ENCODE measurements around the gene RORC. TPM values are rescaled to one million over a fixed set of nuclear protein-coding genes. Genes with fewer than 3 reads are reported as not detected.

Gene RORC
- polyA plus RNA-seq, 1 donor (not counting 4 experiments of a cell fraction or from before 2014, with no cell fraction given), result 0.12 TPM

DNA sequence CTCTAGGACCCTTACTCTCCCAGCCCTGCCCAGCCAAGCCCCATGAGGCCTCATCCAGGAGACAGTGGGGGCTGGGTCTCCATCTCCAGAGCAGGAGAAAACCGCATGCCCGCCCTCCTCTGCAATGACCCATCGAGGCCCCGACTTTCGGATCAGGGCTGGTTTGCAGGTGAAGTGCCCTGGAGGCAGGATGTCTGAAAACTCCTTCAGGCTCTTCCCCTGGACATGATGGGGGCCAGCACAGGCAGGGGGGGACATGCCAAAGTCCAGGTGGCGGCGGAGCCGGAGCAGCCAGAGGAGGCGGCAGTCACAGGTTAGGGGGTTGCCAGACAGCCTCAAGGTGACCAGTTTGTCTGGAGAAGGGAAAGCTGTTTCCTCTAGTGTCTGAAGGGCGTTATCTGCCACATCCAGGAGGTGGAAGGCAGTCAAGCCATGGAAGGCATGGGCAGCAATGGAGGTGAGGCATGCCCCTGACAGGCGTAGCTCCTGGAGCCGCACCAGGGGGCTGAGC lies 30.2 kb downstream of the RORC start:
- Histone ChIP-seq H3K79me2 (ENCODE audit: control insufficient read depth, insufficient read depth, low read length) (no peaks in the 10 kb centered on the region), H3K9me3 (ENCODE audit: control insufficient read depth, low read depth, low read length) (no peaks in the 10 kb centered on the region), H3K4me2 (ENCODE audit: control insufficient read depth, extremely low read depth, insufficient read depth, low read depth, low read length) (no peak overlapping the region), H3K27me3 (ENCODE audit: control insufficient read depth, extremely low read depth, insufficient read depth, low read length) (peaks cover 41% of the 10 kb centered on the region), H3K36me3 (ENCODE audit: control insufficient read depth in 2 of 2, extremely low read depth in 1 of 2, insufficient read depth in 2 of 2, low read length in 2 of 2) (no peaks in the 10 kb centered on the region), H4K20me1 (ENCODE audit: control insufficient read depth, extremely low read depth, insufficient read depth, low read length) (no peaks in the 10 kb centered on the region), H3K9ac (ENCODE audit: control insufficient read depth, extremely low read depth, insufficient read depth, low read length) (no peak overlapping the region), H3K9me1 (ENCODE audit: control insufficient read depth, extremely low read depth, insufficient read depth, low read length) (no peaks in the 10 kb centered on the region), H3K4me1 (ENCODE audit: control insufficient read depth, extremely low read depth, insufficient read depth, low read length) (peaks cover 8% of the 10 kb centered on the region), H3K27ac (ENCODE audit: control insufficient read depth, insufficient read depth, low read length) (no peak overlapping the region), H2AFZ (ENCODE audit: control insufficient read depth, low read length) (no peak overlapping the region), H3K4me3 (ENCODE audit: control insufficient read depth in 2 of 3, extremely low read depth in 1 of 3, insufficient read depth in 2 of 3, low read depth in 1 of 3, low read length in 3 of 3) (no peak overlapping the region)
- DNase-seq (ENCODE audit: low read depth, low spot score) (no peak), FAIRE-seq (no peak)
- dilution Hi-C loops (cut with MboI; ENCODE audit: extremely low pct_ligation_motif_present, low sequenced_read_pairs), result no loop called here
- TF ChIP-seq CTCF (optimal IDR thresholded peaks at IDR 0.05 in 1 of 3, IDR thresholded peaks at IDR 0.05 in 1 of 3, conservative IDR thresholded peaks at IDR 0.05 in 1 of 3; ENCODE audit: extremely low read depth in 1 of 3, insufficient read depth in 2 of 3, low read length in 3 of 3) (no peak), EZH2 (IDR thresholded peaks at IDR 0.05; ENCODE audit: low read length) (no peak)

GRCh38 chr1:151800830-151801229 lies 30.8 kb downstream of the RORC start:
- no peaks in the 10 kb centered on the region for H3K9me3 ChIP-seq (ENCODE audit: control insufficient read depth, low read depth, low read length)
- no peak overlapping the region for H3K9ac ChIP-seq (ENCODE audit: control insufficient read depth, extremely low read depth, insufficient read depth, low read length)
- no peak overlapping the region for H3K27ac ChIP-seq (ENCODE audit: control insufficient read depth, insufficient read depth, low read length)
- dilution Hi-C loops (cut with MboI; ENCODE audit: extremely low pct_ligation_motif_present, low sequenced_read_pairs), result no loop called here
- no peak overlapping the region for H2AFZ ChIP-seq (ENCODE audit: control insufficient read depth, low read length)
- H4K20me1 ChIP-seq (ENCODE audit: control insufficient read depth, extremely low read depth, insufficient read depth, low read length), result no peaks in the 10 kb centered on the region
- no peaks in the 10 kb centered on the region for H3K36me3 ChIP-seq (ENCODE audit: control insufficient read depth in 2 of 2, extremely low read depth in 1 of 2, insufficient read depth in 2 of 2, low read length in 2 of 2)
- no peaks in the 10 kb centered on the region for H3K79me2 ChIP-seq (ENCODE audit: control insufficient read depth, insufficient read depth, low read length)
- H3K4me2 ChIP-seq (ENCODE audit: control insufficient read depth, extremely low read depth, insufficient read depth, low read depth, low read length), result no peak overlapping the region
- H3K27me3 ChIP-seq (ENCODE audit: control insufficient read depth, extremely low read depth, insufficient read depth, low read length), result peaks cover 36% of the 10 kb centered on the region
- no peak for TF ChIP-seq CTCF (optimal IDR thresholded peaks at IDR 0.05 in 1 of 3, IDR thresholded peaks at IDR 0.05 in 1 of 3, conservative IDR thresholded peaks at IDR 0.05 in 1 of 3; ENCODE audit: extremely low read depth in 1 of 3, insufficient read depth in 2 of 3, low read length in 3 of 3)
- no peak for TF ChIP-seq EZH2 (IDR thresholded peaks at IDR 0.05; ENCODE audit: low read length)
- no peak for DNase-seq (ENCODE audit: low read depth, low spot score)
- H3K4me3 ChIP-seq (ENCODE audit: control insufficient read depth in 2 of 3, extremely low read depth in 1 of 3, insufficient read depth in 2 of 3, low read depth in 1 of 3, low read length in 3 of 3), result no peak overlapping the region
- no peaks in the 10 kb centered on the region for H3K9me1 ChIP-seq (ENCODE audit: control insufficient read depth, extremely low read depth, insufficient read depth, low read length)
- H3K4me1 ChIP-seq (ENCODE audit: control insufficient read depth, extremely low read depth, insufficient read depth, low read length), result peaks cover 8% of the 10 kb centered on the region
- FAIRE-seq, result no peak

Measured in keratinocyte (primary cell).